ENCODE data around the gene NDUFB2. TPM values are rescaled to one million over a fixed set of nuclear protein-coding genes. Genes with fewer than 3 reads are reported as not detected.
A peak's percentile ranks its signal among the peaks of the same experiment; 100 is the strongest.

Gene NDUFB2
- total and polyA plus RNA-seq, 2 donors (not counting 1 experiment from before 2014, with no cell fraction given), result 67.9 to 171 TPM

- H3K4me3 Mint-ChIP-seq, result peak overlapping the region; percentile 90
- 97% methylated on average over 15 of the region's 16 CpGs for WGBS (ENCODE audit: insufficient coverage)
Measured at GRCh38 chr7:140655511-140656408, 40.7 kb upstream of the NDUFB2 start.

More at GRCh38 chr7:140655511-140656408, 40.7 kb upstream of the NDUFB2 start:
- Histone ChIP-seq H3K36me3 (replicated peaks in 1 of 2; ENCODE audit: control extremely low read depth in 1 of 2, control insufficient read depth in 1 of 2, extremely low read depth in 1 of 2, insufficient read depth in 2 of 2, low read length in 1 of 2) (no peaks in the 10 kb centered on the region), H3K79me2 (ENCODE audit: control insufficient read depth, insufficient read depth, low read length) (no peaks in the 10 kb centered on the region), H3K27me3 (replicated peaks in 1 of 4; ENCODE audit: control extremely low read depth in 1 of 4, control insufficient read depth in 3 of 4, insufficient read depth in 4 of 4, low read length in 3 of 4) (peaks cover 0 to 4% (median 0%) of the 10 kb centered on the region in 4 experiments), H2AFZ (ENCODE audit: insufficient read depth, low read depth, low read length, poor library complexity, severe bottlenecking) (peak overlapping the region; percentile 86), H3K9ac (ENCODE audit: low read length) (peak overlapping the region; percentile 61), H3K27ac (ENCODE audit: low read length in 2 of 2) (peak overlapping the region; percentile 48 to 63), H3K4me2 (replicated peaks; ENCODE audit: low read depth, low read length, poor library complexity, severe bottlenecking) (peak overlapping the region; percentile 70), H4K20me1 (ENCODE audit: control insufficient read depth, insufficient read depth, low read length, poor library complexity, severe bottlenecking) (no peaks in the 10 kb centered on the region), H3K9me3 (ENCODE audit: control extremely low read depth in 1 of 3, control insufficient read depth in 2 of 3, insufficient read depth in 1 of 3, low read length in 2 of 3) (no peaks in the 10 kb centered on the region), H3K4me3 (ENCODE audit: control extremely low read depth in 1 of 5, extremely low read depth in 1 of 5, insufficient read depth in 1 of 5, low read depth in 2 of 5, low read length in 4 of 5) (no peak overlapping the region), H3K4me1 (ENCODE audit: control insufficient read depth in 2 of 2, insufficient read depth in 2 of 2, low read length in 2 of 2) (peaks cover 15 to 19% of the 10 kb centered on the region in 2 donors)
- DNase-seq (no peak), ATAC-seq (ENCODE audit: low read depth) (no peak)
- ChIA-PET POLR2A (no interaction called here), CTCF (interaction anchor here (0.7 to 2.9 kb wide), 7 partner anchors 9 to 355 kb away, joined by 3 to 20 read pairs (median 8); no protein-coding TSS in a partner anchor)
- H3K27me3 Mint-ChIP-seq, result no peaks in the 10 kb centered on the region
- intact Hi-C loops (cut with micrococcal nuclease), result loop anchor here (2.0 kb wide), 2 partner anchors 17 to 177 kb away; partner anchors contain the start of genes ADCK2 and MKRN1
- peaks cover 22% of the 10 kb centered on the region for H3K4me1 Mint-ChIP-seq
- peak overlapping the region; percentile 95 for H3K27ac Mint-ChIP-seq
- no peak for TF ChIP-seq EZH2 (IDR thresholded peaks at IDR 0.05; ENCODE audit: borderline replicate concordance, insufficient read depth, low read depth, low read length, poor library complexity, severe bottlenecking)
- TF ChIP-seq CTCF (IDR thresholded peaks at IDR 0.05), result no peak
- no peaks in the 10 kb centered on the region for H3K9me3 Mint-ChIP-seq (ENCODE audit: insufficient read depth)
